Lung (tissue), 12 donors: ENCODE data around the gene SLC35F3. TPM values are rescaled to one million over a fixed set of nuclear protein-coding genes. Genes with fewer than 3 reads are reported as not detected.

Experiments used
- ATAC-seq: fragments of 200-7000 bp; cut with Tn5 transposase; one replicate; pipeline ENCODE4 v1.9.1; 2020; ENCODE audit warnings: moderate number of reproducible peaks; ENCODE audit not compliant: insufficient read depth, low FRiP score
- DNase-seq, 3 donors: peaks; one replicate each; pipeline ENCODE4 v3.0.0-alpha.2; 2013 to 2017
- H3K27ac ChIP-seq, 2 donors: one replicate each; pipeline ENCODE4 v1.5.1; 2013; ENCODE audit warnings: mild to moderate bottlenecking in 2 of 2, moderate library complexity in 2 of 2, control low read depth in 1 of 2, inconsistent platforms in 1 of 2, low read depth in 1 of 2, low read length in 1 of 2
- H3K27me3 ChIP-seq, 3 donors: one replicate each; pipeline ENCODE4 v1.5.1; 2013; ENCODE audit warnings: low read length in 2 of 3; ENCODE audit not compliant: control insufficient read depth in 3 of 3, insufficient read depth in 3 of 3
- H3K36me3 ChIP-seq, 4 donors: one replicate each; pipeline ENCODE4 v1.5.1; 2013; ENCODE audit warnings: low read length in 4 of 4, mild to moderate bottlenecking in 1 of 4, moderate library complexity in 1 of 4; ENCODE audit not compliant: control insufficient read depth in 4 of 4, insufficient read depth in 4 of 4
- H3K4me1 ChIP-seq, 5 donors: one replicate each; pipeline ENCODE4 v1.5.1; 2013; ENCODE audit warnings: low read length in 5 of 5, mild to moderate bottlenecking in 2 of 5, moderate library complexity in 1 of 5; ENCODE audit not compliant: control insufficient read depth in 5 of 5, insufficient read depth in 5 of 5
- H3K4me3 ChIP-seq: one replicate; pipeline ENCODE4 v1.5.1; 2013; ENCODE audit warnings: mild to moderate bottlenecking, control low read depth, moderate library complexity
- H3K9ac ChIP-seq, 2 donors: one replicate each; pipeline ENCODE4 v1.5.1; 2013; ENCODE audit warnings: low read length in 2 of 2, control low read depth in 1 of 2; ENCODE audit not compliant: insufficient read depth in 1 of 2
- H3K9me3 ChIP-seq, 4 donors: one replicate each; pipeline ENCODE4 v1.5.1; 2013; ENCODE audit warnings: low read length in 3 of 4, mild to moderate bottlenecking in 1 of 4, moderate library complexity in 1 of 4; ENCODE audit not compliant: control insufficient read depth in 4 of 4, insufficient read depth in 3 of 4
- CTCF ChIP-seq: IDR thresholded peaks from 2 replicates; pipeline ENCODE4 v1.5.1; 2012; ENCODE audit warnings: mild to moderate bottlenecking; ENCODE audit errors: control extremely low read depth, extremely low read depth
- WGBS, 2 donors: extraction: QIAGEN DNeasy Blood & Tissue Kit; methylation state at CpG; one replicate each; pipeline ENCODE4 v1.1.7; 2013; 5-methylcytosine and 5-hydroxymethylcytosine counted together
- polyA plus RNA-seq, 2 donors: library from polyadenylated mRNA; stranded (reverse); fragments of 200-250 nt; gene quantifications; one replicate each; pipeline ENCODE4 v1.2.1, GENCODE V29; 2013
- total RNA-seq, 2 donors: library from RNA; depleted of rRNA in 1 of 2; stranded (reverse); fragments of >200 nt in 1 of 2; gene quantifications; one replicate each; pipeline ENCODE4 v1.2.1, GENCODE V29; 2014 to 2021
- donor health status: control.
- donor health status: control.
- donor health status: Bipolar disorder and iron deficiency.
- donor health status: healthy.
- donor health status: DM: yes; HTN: yes; CAD: no.

Gene SLC35F3
- total and polyA plus RNA-seq, 4 donors, result 0.09 to 1.4 (median 0.48) TPM

DNA sequence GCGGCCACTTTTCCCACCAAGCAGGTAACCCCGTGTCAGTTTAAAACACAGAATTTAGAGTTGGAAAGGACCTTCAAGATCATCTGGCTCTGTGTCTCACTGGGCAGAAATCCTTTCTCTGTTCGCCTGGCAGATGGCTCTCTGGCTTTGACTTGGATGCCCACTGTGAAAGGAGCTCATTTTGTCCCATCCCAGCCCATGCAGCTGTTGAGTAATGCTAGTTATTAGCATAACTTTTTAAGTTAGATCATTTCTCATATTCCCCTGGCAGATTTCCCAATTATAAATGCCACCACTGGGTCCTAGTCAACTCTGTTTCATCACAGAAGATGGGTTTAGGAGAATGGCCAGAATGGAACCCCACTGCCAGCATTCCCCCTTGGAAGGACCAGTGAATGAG lies 55.9 kb downstream of the SLC35F3 start:
- Histone ChIP-seq H3K27ac (no peak overlapping the region), H3K9me3 (peaks cover 0 to 18% (median 3%) of the 10 kb centered on the region in 4 donors), H3K4me3 (no peak overlapping the region), H3K27me3 (no peaks in the 10 kb centered on the region), H3K4me1 (no peaks in the 10 kb centered on the region), H3K36me3 (no peaks in the 10 kb centered on the region), H3K9ac (no peak overlapping the region)
- TF ChIP-seq CTCF, result no peak
- ATAC-seq (no peak), DNase-seq (no peak)
- 88 to 97% methylated on average over 3 of the region's 3 CpGs for WGBS, 2 donors

DNA sequence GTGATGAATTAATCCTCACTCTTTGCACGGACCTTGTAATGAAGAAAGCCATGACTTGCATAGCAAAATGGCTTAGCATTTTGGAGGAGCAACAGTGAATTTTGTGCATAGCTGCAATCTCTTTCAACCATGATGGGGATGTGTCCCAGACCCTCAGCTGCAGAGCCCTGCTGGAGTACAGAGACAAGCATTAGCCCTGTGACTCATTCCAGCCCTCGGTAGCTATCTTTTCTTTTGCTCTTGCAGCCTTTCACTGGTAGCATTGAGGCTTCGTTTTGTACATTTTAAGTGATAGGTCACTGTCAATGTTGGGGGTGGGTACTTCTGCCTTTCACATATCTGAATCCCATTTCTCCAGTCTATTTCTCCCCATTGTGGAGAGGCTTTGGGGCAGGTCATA lies 58.4 kb downstream of the SLC35F3 start:
- no peak overlapping the region for H3K4me3 ChIP-seq
- no peak for TF ChIP-seq CTCF
- H3K9me3 ChIP-seq, result peaks cover 0 to 11% (median 1%) of the 10 kb centered on the region in 4 donors
- DNase-seq (no peak), ATAC-seq (no peak)
- WGBS, 2 donors, result 76 to 88% methylated on average over 3 of the region's 3 CpGs
- H3K36me3 ChIP-seq, result no peaks in the 10 kb centered on the region
- no peaks in the 10 kb centered on the region for H3K27me3 ChIP-seq
- H3K4me1 ChIP-seq, result no peaks in the 10 kb centered on the region
- no peak overlapping the region for H3K27ac ChIP-seq
- H3K9ac ChIP-seq, result no peak overlapping the region

- ATAC-seq, result no peak
- Histone ChIP-seq H3K36me3 (no peaks in the 10 kb centered on the region), H3K4me1 (no peaks in the 10 kb centered on the region), H3K27me3 (no peaks in the 10 kb centered on the region), H3K9me3 (peaks cover 0 to 9% (median under 1%) of the 10 kb centered on the region in 4 donors), H3K4me3 (no peak overlapping the region), H3K9ac (no peak overlapping the region), H3K27ac (no peak overlapping the region)
- TF ChIP-seq CTCF, result no peak
- no peak for DNase-seq
Measured at GRCh38 chr1:233965856-233966255, 61.4 kb downstream of the SLC35F3 start.

DNA sequence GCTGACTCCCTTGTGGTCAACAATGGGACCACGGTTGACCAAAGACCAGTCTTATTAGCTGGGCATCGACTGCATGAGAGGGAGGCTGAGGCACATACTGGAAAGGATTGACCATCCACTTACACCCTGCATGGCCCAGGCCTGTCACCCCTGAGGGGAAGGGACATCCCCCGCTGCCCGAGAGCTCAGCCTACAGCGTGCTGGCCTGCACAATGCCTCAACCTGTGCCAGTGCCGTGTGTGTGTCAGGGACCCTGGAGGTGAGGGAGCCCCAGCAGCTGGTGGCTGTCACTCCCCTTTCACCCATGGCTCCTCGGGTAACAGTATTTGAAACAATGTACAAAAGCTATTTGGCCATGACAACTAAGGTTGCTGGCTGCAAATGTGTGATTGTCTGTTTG lies 67.3 kb downstream of the SLC35F3 start:
- Histone ChIP-seq H3K27me3 (no peaks in the 10 kb centered on the region), H3K9me3 (peaks cover 0 to 3% (median 0%) of the 10 kb centered on the region in 4 donors), H3K27ac (no peak overlapping the region), H3K36me3 (no peaks in the 10 kb centered on the region), H3K4me3 (no peak overlapping the region), H3K4me1 (no peaks in the 10 kb centered on the region), H3K9ac (no peak overlapping the region)
- no peak for ATAC-seq
- DNase-seq, result no peak
- WGBS, 2 donors, result 83 to 90% methylated on average over 7 of the region's 7 CpGs
- no peak for TF ChIP-seq CTCF
